Skeletal muscle cell (primary cell): ENCODE data around the gene RBM19.

ENCODE experiments used
- DNase-seq: peaks from one replicate; pipeline ENCODE4 v3.0.0-alpha.2; 2010; ENCODE audit warnings: low read depth
- H3K4me3 ChIP-seq: 2 replicates; pipeline ENCODE4 v1.5.1; 2011; ENCODE audit warnings: low read depth, mild to moderate bottlenecking, control low read depth, low read length, moderate library complexity

Gene RBM19

DNA sequence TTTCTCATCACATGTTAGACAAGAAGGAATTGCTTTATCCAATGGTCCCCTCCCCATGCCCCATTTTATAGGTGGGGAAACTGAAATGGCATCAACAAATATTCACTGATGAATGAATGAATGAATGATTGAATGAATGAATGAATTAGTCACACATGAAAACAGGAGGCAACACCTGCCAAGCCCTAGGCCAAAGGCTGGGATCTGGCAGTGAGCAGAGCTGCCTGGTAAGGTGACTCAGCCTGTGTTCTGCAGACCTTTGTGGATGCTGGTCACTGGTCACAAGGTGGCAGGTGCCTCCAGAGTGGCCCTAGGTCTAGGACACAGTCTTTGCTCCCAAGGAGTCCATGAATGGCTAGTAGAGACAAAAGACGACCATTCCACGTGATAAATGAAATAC, 188.4 kb downstream of the RBM19 start:
- DNase-seq = no peak
- H3K4me3 ChIP-seq = no peak overlapping the region

GRCh38 chr12:113776536-113776935, 189.6 kb downstream of the RBM19 start:
- no peak for DNase-seq
- H3K4me3 ChIP-seq = no peak overlapping the region

- no peak for DNase-seq
- no peak overlapping the region for H3K4me3 ChIP-seq
These were observed 191.6 kb downstream of the RBM19 start for GRCh38 chr12:113774526-113774925.

DNA sequence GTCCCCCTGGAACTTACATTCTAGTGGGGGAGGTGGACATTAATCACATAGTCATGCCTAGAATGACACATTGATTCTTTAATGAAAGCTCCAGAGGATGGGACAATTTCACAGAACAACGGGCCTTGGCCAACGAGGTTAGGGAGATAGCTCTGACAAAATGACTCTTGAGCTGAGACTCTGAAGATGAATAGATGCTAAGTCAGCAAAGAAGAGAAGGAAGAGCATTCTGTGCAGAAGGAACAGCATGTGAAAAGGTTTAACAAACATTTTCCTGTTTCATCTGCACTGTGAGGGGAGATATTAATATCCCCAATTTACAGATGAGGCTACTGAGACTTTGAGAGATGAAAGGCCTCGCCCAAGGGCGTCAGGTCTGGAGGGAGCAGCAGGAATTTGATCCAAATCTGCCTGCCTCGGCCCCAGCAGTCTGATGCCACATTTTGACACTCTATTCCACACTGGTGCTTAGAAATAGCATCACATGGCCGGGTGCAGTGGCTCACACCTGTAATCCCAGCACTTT, 193.6 kb downstream of the RBM19 start:
- H3K4me3 ChIP-seq = no peak overlapping the region

GRCh38 chr12:113770389-113770865, 195.7 kb downstream of the RBM19 start:
- no peak for DNase-seq
- H3K4me3 ChIP-seq = no peak overlapping the region

More for the DNA sequence above, 193.6 kb downstream of the RBM19 start:
- no peak for DNase-seq

DNA sequence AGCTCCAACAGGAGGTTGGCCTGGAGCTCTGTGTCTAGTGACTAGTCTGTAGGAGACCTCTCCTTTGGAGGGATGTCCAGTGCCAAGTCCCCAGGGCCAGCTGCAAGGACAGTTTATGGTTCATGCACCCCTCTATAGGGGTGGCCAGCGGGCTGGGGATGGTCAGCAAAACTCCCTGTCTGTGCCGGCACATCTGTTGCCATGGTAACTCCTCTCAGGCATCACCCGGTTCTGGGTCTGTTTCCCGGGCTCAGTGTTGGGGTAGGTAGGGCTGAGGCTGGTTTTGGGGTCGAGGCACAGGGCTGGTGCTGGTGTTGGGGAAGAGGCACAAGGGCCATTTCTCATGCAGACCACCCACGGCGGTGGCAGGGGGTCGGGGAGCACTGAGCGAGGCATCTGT, 196.8 kb downstream of the RBM19 start:
- no peak for DNase-seq
- no peak overlapping the region for H3K4me3 ChIP-seq

DNA sequence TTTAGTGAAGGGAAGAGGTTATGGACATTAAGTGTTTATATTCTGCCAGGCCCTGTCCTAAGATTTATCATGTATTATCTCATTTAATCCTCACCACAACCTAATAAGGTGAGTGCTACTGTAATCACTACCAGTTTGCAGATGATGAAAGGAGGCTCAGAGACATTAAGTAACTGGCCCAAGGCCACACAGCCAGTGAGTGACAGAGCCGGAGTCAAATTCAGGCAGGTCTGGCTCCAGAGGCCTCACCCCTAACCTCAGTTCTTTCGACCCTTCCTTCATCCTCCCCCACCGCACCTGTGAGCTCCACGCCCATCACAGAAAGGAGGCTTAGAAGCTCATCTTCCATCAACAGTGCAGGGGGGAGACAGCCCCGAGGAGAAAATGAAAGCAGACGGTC, 197.3 kb downstream of the RBM19 start:
- DNase-seq = no peak
- H3K4me3 ChIP-seq = no peak overlapping the region

DNA sequence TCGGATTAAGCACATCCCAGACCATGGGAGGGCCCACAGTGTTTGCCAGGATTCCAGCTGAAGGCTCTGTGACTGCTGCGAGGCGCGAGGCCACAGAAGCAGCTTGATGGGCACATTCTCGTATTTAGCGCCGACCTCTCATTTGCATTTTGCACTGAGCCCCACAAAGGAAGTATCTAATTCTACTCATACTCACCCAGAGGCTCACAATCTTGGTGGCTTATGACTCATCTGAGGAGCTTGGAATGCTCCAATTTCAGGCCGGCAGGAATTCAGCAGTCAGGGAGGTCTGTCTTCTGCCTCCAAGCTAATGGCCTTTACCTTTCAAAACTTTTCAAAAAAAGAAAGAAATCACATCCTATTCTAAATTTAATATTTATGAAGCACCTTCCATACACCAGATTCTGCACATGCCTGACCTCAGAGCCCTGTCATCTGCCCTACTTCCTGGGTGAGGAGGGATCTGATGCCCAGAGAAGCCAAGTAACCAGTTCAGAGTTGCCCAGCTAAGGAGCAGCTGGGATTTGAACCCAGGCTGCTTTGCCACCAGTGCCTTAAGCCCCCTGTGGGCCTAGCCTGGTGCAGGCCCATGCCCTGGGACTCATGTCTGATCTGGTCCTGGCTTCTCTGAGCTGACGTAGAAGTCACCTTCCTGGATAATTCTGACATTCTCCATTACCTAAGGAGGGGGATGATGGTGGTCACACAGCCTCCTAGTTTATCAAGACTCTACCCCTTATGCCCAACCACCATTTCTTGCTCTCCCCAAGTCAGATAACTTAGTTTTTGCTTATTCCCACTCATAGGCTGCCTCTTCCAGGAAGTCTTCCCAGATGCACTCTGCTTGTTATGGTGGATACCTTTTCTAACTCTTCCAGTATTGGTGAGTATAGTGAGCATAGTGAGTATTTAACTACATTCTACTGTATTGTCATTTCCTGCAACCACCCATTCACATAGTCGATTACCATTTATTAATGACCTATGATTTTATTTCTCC, 198.9 kb downstream of the RBM19 start:
- no peak overlapping the region for H3K4me3 ChIP-seq
- DNase-seq = peak; percentile 47
